T47D (cell line): ENCODE results near the gene CFAP52.
"Not testable (repeated sequence)": the region's sequence is repeated elsewhere in the genome, so short reads cannot be mapped to it uniquely, and the experiment has no call there.

ENCODE experiments used
- DNase-seq, 2 experiments: peaks; one replicate each; pipeline versions ENCODE4 v3.0.0 to v3.0.0-alpha.2; 2011 to 2012; ENCODE audit warnings: low read depth in 1 of 2, low spot score in 1 of 2
- JUND ChIP-seq: IDR thresholded peaks from 2 replicates; pipeline ENCODE4 v1.6.1; 2012; ENCODE audit warnings: low read depth
- in situ Hi-C: cut with HindIII; loops from 2 replicates; pipeline ENCODE4 v1.10.0; 2016; ENCODE audit warnings: low sequenced_read_pairs, low pct_unique_long_range_greater_than_20kb

The CFAP52 gene

GRCh38 chr17:9636501-9636900 lies 60.1 kb downstream of the CFAP52 start:
- DNase-seq: no peak
- TF ChIP-seq JUND: no peak

DNA sequence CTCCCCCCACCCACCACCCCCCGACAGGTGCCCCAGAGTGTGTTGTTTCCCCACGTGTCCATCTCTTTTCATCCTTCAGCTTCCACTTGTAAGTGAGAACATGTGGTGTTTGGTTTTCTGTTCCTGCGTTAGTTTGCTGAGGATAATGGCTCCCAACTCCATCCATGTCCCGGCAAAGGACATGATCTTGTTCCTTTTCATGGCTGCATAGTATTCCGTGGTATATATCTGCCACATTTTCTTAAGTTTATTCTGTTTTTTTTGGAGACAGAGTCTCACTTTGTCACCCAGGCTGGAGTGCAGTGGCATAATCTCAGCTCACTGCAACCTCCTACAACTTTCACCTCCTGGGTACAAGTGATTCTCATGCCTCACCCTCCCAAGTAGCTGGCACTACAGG lies 63.9 kb downstream of the CFAP52 start:
- DNase-seq, in situ Hi-C loops: not testable (repeated sequence)

More at GRCh38 chr17:9636501-9636900, 60.1 kb downstream of the CFAP52 start:
- in situ Hi-C loops: no loop called here

GRCh38 chr17:9643611-9644010 lies 67.2 kb downstream of the CFAP52 start:
- in situ Hi-C loops: no loop called here
- DNase-seq: no peak
- TF ChIP-seq JUND: no peak

DNA sequence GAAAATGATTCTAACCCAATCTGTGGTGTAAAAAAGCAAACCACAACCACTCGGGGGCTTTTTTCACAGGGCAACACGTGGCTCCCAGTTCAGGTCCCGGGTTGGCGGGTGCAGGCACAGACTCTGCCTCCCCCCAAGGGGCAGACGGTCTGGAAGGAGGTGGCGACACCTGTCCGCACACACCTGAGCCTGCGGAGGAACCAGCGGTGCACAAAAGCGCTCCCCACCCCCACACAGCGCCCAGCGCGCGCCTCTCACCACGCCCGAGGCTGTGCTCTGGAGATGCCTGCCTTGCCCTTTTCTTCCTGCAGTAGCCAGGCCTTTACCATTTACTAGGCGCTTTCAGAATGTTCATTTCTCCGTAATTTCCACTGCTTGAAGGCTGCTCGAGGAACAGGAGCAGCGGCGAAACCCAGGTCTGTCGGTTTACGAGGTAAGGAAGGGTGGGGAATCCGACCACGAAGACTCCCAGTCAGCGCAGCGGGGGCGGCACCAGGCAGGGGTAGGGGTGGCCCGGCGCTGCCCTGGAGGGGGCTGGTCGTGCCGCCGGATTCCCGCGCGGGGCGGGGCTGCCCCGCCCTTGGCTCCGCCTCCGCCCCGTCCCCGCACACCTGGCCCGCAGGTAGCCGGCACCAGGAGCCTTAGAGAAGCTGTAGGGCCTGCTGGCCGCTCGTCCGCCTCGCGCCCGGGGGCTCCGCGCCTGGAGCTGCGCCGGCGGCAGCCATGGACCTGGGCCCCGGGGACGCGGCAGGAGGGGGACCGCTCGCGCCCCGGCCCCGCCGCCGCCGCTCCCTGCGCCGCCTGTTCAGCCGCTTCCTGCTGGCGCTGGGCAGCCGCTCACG lies 68.7 kb downstream of the CFAP52 start, which contains the start of gene USP43:
Gene USP43, plus strand, starts transcription at position 608 of the 842 bp plus-strand sequence. Its CDS starts 116 bp downstream, at position 724.
- in situ Hi-C loops: no loop called here

DNA sequence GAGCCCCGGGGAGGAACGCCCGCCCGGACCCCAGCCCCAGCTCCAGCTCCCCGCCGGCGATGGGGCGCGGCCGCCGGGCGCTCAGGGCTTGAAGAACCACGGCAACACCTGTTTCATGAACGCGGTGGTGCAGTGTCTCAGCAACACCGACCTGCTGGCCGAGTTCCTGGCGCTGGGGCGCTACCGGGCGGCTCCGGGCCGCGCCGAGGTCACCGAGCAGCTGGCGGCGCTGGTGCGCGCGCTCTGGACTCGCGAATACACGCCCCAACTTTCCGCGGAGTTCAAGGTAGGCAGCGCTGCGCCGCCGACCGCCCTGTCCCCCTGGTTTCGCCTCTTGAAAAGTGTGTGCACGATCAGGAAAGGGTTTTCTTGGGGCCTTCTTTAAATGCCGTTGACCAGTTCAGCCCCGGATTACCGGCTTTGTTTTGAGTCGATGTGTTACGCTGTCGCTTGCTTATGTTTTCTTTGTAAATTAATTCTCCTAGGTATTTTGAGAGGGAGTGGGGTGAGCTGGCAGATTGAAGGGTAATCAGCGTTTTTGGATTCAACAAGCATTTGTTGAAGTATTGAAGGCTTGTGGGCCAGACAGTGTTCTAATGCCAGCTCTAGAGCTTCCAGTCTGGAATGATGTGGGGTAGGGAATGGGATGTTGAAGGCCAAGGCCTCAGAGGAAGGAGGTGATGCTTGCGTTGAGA lies 69.6 kb downstream of the CFAP52 start:
- in situ Hi-C loops: no loop called here
- DNase-seq: peak; percentile 30 to 78
- no peak for TF ChIP-seq JUND

More for the DNA sequence above, 68.7 kb downstream of the CFAP52 start, which contains the start of gene USP43:
- peak; percentile 72 to 81 for DNase-seq
- no peak for TF ChIP-seq JUND

DNA sequence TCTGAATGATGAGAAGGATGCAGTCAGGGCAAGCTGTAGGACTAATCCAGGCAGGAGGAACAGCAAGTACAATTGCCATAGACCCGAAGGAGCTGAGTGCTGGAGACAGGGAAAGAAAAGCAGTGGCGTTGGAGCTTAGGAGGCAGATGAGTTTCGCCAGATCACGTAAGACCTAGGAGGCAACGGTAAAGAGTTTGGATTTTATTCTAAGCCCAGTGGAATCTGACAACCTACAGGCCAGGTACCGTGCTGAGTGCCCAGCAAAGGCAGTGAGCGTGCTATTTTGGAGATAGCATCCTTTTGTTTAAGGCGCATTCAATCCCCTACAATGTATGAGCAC lies 70.1 kb downstream of the CFAP52 start:
- in situ Hi-C loops: no loop called here
- DNase-seq: no peak
- no peak for TF ChIP-seq JUND

GRCh38 chr17:9647014-9647413 lies 70.6 kb downstream of the CFAP52 start:
- DNase-seq: peak; percentile 47 to 92
- in situ Hi-C loops: no loop called here
- TF ChIP-seq JUND: no peak

DNA sequence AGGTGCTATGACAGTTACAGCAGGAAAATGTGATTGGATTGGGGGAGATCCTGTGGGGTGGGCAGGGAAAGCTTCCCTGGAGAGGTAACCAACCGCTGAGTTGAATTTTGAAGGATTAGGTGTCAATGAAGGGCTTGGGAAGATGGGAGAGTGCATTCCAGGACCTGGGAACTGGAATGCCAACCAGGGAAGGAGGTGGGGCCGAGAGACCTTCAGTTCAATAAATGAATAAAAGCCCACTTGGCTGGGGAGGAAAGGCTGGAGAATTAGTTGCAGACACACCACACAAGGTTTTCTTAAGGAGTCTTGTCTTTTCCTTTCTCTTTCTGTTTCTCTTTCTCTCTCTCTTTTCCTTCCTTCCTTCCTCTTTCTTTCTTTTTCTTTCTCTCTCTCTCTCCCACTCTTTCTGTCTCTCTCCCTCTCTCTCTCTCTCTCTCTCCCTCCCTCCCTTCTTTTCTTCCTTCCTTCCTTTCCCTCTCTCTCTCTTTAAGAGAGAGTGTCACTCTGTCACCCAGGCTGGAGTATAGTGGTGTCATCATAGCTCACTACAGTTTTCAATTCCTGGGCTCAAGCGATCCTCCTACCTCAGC lies 72.2 kb downstream of the CFAP52 start:
- peak in 1 of 2 experiments; percentile 38 for DNase-seq
- in situ Hi-C loops: no loop called here
- no peak for TF ChIP-seq JUND

GRCh38 chr17:9658593-9659211 lies 82.3 kb downstream of the CFAP52 start:
- in situ Hi-C loops: no loop called here
- no peak for TF ChIP-seq JUND
- DNase-seq: no peak

GRCh38 chr17:9661027-9661426 lies 84.6 kb downstream of the CFAP52 start:
- DNase-seq: no peak
- in situ Hi-C loops: no loop called here
- TF ChIP-seq JUND: no peak

- in situ Hi-C loops, DNase-seq: not testable (repeated sequence)
Measured at GRCh38 chr17:9663511-9663910, 87.1 kb downstream of the CFAP52 start.

- in situ Hi-C loops: no loop called here
Measured at GRCh38 chr17:9666461-9667050, 90.1 kb downstream of the CFAP52 start.

More at GRCh38 chr17:9666461-9667050, 90.1 kb downstream of the CFAP52 start:
- no peak for TF ChIP-seq JUND
- DNase-seq: no peak
